GM21717 (cell line): ENCODE data around the gene MRC2.

ENCODE experiments used
- ATAC-seq: cut with Tn5 transposase; IDR thresholded peaks from one replicate; pipeline ENCODE4 v1.9.1; 2021; ENCODE audit warnings: mild to moderate bottlenecking, moderate library complexity; ENCODE audit not compliant: unreplicated experiment

MRC2 gene

DNA sequence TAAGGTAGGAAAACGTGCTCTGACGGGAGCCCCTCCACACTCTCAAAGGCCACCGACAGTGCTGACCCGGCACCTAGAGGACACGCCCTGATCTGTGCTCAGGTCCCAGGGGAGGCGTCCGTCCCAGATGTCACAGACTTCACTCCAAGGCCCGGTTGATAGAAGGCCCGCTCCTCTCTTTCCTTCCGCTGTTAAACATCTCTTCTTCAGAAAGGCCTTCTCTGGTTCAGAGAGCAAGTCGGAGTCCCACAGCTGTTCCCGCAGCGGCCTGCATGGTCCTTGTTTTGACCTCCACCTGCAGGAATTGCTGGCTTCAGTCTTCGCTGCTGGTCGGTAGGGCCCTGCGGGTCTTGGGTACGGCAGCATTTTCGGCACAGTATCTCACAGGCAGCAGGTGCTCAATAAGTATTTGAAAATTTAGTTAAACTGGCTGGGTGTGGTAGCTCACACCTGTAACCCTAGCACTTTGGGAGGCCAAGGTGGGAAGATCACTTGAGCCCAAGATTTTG lies 88.5 kb downstream of the MRC2 start:
- no peak for ATAC-seq

DNA sequence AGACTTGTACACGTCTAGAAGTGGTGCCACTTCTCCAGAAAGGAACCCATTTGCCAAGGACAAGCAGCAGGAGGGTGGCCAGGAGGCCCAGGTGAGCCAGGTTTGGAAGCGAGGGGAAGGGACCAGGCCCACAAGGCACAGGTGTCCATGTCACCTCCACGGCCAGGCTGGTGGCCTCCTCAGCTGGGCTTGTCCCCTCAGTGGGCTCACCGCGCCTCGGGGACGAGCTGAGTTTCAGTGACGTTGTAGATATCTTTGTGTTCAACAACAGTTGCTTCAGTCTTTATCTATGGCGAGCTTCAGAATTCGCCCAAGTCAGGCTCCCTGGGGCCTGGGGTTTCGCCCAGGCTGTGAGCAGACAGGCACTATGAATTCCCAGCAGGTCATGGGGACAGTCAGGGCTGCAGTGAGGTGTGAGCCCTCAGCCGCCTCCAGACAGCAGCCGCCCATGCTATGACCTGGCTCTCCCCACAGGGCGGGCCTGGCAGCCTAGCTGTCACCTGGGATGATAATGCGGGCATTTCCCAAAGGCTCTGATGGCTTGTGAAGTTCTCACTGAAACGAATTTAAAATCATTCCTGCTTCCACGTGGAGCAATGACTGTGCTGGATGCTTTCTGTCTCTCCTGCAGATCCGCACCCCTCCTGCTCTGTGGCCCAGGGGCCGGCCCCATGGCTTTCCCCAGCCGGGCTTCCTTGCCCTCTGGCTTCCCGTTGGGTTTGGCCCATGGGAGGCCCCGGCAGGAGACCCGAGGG lies 89.5 kb downstream of the MRC2 start:
- ATAC-seq: no peak

DNA sequence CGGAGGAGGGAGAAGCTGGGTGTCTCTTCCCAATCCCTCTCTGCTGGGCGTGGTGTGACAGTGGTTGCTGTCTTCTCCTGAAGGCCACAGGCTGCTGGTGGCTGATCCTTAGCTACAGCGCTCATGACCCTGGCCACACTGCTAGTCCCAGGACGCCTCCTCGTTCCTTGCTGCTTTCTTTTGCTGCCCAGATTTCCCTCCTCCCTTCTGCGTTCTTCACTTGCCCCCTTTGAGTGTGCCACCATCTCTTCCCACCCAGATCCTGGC lies 90.1 kb downstream of the MRC2 start:
- no peak for ATAC-seq

DNA sequence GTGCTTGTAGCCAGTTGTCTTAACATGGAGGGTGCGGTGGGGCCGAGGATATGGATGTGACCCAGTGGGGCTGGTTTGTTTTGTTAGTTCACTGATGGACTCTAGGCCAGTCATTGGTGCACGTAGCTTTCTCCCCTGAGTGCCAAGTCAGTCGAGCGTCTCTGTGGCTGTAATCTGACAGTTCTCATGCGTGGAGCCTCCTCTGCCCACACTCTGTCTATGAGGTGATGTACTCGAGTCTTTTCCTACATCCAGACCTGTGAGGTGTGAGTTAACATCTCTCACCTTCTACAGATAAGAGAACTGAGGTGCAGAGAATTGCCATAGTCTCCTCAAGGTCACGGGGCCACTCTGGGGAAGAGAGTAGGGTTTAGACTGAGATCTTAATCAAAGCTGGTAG lies 90.4 kb downstream of the MRC2 start:
- no peak for ATAC-seq

DNA sequence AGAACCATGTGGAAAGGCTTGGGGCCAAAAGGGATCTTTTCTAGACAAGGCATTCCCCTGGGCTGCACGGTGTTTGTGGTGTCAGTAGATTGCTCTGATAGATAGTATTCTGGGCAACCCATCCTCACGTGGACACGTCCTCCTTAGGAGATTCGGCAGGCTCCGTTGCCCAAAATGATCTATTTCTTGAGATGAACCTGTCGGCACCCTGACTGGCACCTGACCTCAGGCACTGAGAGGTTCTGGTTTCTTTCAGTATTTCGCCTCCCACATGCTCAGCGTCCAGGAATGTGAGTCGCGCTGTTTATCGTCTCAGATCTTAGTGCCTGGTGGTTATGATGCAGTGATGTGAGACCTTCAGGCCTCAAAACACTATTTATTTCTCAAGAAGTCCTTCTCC lies 91.0 kb downstream of the MRC2 start:
- no peak for ATAC-seq

DNA sequence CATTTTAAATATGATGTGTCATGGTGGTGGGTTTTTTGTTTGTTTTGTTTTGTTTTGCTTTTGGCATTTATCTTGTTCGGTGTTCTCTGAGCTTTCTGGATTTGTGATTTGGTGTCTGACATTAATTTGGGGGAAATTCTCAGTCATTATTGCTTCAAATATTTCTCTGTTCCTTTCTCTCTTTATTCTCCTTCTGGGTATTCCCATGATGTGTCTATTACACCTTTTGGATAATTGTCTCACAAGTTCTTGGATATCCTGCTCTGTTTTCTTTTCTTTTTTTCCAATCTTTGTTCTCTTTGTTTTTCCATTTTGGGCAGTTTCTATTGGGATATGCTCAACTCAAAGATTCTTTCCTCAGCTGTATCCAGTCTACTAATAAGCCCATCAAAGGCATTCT lies 92.1 kb downstream of the MRC2 start:
- ATAC-seq: no peak

DNA sequence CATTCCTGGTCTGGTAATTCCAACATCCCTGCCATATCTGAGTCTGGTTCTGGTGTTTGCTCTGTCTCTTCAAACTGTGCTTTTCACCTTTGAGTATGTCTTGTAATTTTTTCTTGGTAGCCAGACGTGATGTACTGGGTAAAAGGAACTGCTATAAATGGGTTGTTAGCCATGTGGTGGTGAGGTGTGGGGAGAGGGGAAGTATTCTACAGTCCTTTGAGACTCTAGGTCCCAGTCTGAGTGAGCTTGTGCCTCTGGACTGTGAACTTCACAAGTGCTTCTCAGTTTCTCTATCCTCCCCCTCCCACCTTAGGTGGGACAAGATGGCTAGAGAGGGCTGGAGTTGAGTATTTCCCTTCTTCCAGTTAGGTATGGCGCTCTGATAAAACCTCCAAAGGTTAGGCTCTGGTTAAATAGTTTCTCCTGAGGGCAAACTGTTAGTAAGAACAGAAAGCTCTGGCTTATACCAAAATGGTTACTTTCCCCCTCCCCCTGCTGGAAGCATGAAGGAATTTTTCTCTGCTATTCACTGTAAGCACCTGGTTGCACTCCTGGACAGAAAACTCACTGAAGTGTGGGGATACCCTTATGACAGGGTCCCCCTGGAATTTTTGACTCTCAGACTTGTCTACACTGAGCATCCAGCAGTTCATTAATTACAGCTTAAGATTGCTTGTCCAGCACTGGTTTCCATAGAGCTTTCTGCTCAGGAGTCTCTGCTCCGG lies 92.8 kb downstream of the MRC2 start:
- ATAC-seq: no peak

DNA sequence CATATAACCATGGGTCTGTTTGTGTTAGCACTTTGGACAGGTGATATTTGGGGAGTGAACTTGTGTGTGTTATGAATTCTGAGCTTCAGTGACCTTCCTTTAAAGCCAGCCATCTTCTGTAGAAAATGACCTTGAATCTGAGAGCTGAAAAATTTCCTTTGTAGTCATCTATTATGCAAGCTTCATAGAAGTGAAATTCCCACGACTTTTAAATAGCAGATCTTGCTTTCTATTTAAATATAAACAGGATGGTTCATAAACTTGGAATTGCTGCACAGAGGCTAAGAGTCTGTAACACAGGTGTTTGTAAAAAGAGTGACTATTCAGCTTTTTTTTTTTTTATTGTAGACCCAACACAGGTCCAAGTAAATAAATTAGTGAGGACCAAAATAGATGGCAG lies 95.2 kb downstream of the MRC2 start:
- ATAC-seq: no peak

DNA sequence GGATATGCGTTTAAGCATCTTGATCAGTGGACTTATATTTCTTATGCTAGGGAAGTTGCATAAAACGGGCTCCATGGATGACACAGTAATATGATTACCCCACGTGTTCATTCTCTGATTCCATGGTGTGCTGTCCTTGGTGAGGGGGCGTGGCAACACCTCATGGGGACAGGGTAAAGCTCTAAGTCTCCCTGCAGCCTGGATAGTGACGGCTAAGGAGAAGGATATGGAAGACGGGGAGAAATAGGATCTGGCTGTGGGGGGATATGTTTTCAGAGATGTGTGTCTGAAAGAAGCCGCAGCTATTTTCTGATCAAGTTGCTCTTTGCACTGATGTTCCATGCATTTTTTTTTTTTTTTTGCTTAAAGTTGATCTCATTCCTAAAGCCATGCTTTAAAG lies 96.4 kb downstream of the MRC2 start:
- ATAC-seq: no peak

DNA sequence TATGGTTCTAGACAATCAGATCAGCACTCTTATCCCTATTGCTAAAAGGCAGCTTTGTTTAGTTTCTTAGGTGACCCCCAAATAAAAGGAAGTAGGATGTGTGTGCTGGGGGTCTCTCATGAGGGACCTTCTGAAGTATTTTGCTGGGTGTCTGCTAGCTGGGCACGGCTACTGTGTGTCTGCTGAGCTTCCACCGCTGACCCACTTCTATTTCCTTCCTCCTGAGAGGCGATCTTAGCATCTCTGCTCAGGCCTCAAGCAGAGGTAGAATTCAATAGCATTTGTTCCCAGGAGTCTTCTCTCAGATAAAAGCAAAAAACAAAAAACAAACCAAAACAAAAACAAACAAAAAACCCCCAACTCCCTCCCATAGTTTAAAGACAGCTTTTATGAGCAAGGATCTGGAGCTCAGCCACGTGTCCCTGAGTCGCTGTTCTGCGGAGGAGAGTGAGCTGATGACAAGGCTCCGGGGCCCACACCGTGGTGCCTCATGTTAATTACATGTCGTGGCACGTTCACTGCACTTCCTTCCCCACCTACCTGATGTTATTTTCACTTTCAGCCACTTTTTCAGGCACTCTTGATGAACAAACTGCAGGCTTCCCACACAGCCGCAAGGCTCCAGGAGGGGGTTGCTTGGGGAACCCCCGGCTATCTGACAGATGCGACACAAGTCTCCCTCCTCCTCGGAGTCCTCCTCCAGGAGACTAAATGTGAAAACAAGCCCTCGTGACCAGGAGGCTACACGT lies 97.1 kb downstream of the MRC2 start:
- ATAC-seq: peak; percentile 91

DNA sequence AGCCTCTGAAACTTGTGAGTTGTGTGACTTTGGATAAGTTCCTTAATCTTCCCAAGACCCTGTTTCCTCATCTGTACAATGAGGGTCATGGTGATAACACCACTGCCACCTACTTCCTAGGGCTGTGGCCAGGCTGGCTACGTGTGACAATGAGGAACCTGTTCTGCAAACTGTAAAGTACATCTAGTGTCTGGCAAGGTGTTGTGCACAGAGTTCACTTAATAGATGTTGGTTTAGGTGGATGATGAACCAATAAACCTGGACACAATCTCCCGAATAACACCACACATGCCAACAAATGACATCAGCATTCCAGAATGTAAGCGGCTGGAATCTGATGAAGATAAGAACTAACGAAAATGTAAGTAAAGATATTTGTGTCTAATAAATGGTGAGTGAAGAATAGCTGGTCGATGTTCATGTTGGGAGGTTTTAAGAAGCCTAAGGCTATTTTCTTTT lies 98.3 kb downstream of the MRC2 start:
- ATAC-seq: no peak

DNA sequence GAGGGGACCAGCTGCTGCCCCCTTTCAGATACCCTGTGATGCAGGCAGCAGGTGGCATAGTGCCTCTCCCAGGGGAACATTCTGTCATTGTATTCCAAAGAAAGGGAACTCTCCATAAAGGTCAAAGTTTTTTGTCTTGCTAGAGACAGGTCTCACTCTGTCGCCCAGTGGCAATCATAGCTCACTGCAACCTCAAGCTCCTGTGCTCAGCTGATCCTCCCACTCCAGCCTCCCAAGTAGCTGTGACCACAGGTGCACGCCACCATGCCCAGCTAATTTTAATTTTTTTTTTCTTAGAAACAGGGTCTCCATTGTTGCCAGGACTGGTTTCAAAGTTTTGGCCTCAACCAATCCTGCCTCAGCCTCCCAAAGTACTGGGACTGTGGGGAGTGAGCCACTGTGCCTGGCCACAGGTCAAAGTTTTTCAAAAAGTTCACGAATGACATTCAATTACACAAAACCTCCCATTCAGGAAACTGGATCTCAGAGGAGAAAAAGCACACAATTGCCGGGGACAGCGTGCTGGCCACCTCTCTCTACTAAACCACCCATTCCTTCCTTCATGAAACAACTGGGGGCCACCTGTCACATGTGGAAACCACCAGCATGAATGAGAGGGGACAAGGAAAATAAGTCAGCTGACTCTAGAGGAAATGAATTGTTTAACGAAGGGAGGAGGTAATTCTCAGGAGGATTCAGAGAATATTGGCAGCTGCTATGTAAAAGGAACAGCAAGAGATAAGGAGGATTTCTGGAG lies 100.6 kb downstream of the MRC2 start:
- no peak for ATAC-seq

DNA sequence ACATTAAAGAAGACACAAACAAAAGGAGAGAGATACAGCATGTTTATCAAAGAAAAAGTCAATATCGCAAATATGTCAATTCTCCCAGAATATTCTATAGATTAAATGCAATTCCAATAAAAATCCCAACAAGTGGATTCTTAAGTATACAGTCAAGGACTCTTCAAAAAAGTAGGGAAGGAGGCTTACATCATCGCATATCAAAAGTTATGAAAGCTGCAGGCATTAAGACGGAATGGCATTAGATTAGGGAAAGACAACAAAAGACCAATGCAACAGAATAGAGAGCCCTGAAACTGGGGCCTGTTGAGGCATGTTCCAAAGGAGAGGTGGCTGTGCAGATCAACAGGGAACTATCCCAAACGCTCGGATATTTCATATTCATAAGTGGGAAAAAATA lies 104.7 kb downstream of the MRC2 start:
- no peak for ATAC-seq

DNA sequence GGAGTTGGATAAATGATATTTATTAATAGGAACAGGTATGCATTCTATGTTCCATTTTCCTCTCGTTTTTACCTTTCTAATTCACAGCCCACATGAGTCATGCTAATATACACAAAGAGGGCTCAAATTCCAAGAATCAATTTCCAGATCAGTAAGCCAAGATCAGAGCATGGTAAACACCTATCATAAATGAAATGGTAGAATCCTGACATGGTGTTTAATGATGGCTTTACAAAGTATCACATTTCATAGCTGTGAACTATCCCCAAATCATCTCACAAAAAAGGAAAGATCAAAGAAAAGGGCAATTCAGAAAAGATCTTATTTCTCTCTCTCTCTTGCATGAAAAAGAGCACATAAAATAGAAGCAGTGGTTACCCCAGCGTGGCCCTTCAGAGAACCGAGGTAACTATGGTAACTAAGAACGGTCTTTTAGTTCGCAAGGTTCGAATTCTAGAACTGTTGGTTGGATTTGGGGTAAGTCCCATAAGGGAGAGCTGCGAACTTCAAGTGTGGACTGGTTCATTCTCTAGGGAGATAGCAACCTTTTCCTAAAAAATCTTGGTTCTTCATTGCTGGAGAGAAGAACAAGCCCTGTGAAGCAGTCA lies 107.7 kb downstream of the MRC2 start:
- ATAC-seq: no peak

DNA sequence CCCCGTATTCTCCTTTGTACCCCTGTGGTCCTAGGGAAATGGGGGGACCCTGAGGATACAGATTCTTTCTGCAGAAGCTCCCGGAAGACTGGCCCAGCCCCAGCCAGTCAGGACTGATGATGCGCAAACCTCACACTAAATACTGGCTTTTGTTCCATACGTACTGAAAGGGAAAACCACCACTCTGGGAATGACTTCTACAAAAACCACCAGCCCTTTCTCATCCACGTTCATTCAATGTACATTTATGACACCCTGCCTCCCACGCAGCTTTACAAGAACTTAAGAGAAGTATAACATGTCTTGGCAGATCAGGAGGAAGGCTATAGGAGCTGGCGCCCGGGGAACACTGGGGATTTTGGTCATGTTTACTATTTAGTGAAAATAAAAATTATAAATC lies 110.0 kb downstream of the MRC2 start:
- ATAC-seq: no peak

DNA sequence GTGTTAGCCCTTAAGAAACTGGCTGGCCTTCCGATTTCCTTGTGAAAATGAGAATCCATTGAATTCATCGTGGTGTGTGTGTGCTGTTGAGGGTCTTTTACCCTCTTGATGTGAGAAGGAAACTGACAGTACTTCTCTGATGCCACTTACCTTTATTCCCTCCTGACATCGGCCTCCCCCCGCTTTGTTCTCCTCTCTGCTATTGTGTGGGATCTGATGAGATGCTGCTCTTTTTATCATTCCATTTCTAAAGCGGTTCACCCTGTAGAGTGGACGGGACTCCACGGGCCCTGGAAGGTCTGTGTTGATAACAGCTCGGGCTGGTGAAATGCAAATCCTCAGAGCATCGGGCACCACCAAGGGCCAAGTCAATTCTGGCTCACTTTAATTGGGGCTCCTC lies 110.8 kb downstream of the MRC2 start:
- no peak for ATAC-seq

DNA sequence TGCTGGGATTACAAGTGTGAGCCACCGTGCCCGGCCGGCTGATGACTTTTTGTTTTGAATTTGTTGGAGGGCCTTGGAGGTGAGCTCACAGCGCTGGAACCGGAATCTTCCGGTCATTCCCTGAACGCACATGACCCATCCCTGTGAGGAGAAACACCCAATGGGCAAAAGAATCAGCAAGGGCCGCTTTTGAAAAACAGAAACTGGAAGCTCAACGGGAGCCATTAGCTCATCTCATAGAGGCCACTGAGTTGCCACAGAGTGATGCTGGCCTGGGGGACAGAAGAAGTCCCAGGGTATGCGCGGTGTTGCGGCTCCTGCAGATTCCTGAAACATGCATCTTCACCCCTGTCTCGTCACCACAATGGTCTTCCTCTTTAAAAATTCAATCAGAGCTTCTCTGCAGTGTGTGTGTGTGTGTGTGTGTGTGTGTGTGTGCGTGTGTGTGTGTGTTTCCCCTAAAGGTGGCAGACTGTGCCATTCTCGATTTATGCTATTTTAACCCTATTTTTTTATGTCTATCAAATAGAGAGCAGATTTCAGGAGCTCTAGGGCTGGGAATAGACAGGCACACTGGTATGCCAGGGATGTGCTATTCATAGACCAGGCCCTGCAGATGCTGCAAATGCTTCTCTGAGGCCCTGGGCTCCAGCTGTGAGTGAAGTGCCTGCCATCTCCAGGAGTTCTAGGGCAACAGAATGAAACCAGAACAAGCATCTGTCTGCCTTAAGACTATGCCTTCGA lies 112.3 kb downstream of the MRC2 start:
- no peak for ATAC-seq

DNA sequence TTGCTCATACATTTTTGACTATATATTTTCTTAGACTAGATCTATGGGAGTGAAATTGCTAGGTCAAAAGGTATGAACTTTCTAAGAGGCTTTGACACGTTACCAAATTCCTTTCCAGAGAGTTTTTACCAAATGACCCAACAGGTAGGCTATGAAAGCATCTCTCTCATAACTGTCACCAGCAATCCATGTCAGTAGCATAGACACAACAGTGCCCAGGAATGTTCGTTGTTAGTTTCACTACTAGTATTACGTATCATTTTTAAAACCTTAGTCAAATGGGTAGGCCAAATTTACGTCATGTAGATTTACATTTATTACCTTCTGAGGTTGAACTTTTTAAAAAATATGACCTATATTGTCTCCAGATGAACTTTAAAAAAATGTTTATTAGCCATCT lies 113.8 kb downstream of the MRC2 start:
- ATAC-seq: peak; percentile 85
